GM12874 (cell line): Measurements from ENCODE around the gene PLEKHG4B.

Source experiments
- TF ChIP-seq, protein P1 (sequence below): IDR thresholded peaks from 2 replicates; pipeline ENCODE4 v1.5.1; 2011; ENCODE audit warnings: low read depth, mild to moderate bottlenecking, control low read depth, low read length, moderate library complexity; ENCODE audit not compliant: insufficient read depth

Gene PLEKHG4B

DNA sequence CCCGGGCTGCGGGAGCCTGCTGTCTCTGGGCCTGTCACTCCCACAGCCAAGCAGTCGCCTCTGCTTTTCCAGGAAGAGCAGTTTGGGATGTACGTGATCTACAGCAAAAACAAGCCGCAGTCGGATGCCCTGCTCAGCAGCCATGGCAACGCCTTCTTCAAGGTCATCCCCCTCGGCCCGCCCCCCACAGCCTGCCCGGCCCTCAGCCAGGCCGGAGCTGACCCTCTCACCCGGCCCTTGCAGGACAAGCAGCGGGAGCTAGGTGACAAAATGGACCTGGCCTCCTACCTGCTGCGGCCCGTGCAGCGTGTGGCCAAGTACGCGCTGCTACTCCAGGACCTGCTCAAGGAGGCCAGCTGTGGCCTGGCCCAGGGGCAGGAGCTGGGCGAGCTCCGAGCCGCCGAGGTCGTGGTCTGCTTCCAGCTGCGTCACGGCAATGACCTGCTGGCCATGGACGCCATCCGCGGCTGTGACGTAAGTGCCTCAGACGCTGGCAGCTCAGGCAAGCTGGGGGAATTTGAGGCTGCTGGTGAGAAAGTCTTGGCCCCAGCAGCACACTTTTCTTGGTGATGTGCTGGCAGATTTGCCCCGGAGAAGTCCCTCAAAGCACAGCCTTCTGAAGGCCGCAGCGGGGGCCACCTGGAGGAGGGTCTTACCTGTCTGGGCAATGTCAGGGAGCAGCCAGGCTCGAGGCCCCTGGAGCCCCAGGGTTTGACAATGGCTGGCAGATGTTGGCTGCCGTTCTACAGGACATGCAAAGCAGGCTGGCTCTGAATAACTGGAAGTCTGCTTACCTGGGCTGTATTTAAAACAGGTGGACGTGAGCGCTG, 79.2 kb downstream of the PLEKHG4B start:
- TF ChIP-seq, protein P1, sequence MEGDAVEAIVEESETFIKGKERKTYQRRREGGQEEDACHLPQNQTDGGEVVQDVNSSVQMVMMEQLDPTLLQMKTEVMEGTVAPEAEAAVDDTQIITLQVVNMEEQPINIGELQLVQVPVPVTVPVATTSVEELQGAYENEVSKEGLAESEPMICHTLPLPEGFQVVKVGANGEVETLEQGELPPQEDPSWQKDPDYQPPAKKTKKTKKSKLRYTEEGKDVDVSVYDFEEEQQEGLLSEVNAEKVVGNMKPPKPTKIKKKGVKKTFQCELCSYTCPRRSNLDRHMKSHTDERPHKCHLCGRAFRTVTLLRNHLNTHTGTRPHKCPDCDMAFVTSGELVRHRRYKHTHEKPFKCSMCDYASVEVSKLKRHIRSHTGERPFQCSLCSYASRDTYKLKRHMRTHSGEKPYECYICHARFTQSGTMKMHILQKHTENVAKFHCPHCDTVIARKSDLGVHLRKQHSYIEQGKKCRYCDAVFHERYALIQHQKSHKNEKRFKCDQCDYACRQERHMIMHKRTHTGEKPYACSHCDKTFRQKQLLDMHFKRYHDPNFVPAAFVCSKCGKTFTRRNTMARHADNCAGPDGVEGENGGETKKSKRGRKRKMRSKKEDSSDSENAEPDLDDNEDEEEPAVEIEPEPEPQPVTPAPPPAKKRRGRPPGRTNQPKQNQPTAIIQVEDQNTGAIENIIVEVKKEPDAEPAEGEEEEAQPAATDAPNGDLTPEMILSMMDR, result no peak

DNA sequence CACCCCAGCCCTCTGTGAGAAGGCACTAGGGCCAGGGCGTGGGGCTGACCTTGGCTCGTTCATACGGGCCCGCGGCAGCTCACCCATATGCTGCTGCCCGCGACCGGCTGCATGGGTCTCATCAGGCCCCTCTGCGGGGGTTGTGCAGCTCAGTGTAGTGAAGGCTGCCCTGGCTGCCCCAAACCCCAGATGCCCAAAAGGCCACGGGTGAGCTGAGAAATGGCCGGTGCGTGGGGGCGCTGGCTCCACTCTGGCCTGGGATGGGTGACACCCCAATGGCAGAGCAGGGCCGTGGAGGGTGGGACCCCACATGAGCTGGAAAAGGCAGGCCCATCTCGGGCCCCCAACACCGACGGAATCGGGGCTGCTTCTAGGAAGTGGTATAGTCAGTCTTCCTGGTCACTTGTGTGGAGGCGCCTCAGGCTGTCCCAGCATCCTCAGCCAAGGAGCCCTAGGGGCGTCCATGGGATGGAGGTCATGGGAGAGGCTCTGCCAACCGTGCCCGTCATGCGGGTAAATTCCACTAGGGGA, 79.9 kb downstream of the PLEKHG4B start:
- TF ChIP-seq, protein P1, result no peak

DNA sequence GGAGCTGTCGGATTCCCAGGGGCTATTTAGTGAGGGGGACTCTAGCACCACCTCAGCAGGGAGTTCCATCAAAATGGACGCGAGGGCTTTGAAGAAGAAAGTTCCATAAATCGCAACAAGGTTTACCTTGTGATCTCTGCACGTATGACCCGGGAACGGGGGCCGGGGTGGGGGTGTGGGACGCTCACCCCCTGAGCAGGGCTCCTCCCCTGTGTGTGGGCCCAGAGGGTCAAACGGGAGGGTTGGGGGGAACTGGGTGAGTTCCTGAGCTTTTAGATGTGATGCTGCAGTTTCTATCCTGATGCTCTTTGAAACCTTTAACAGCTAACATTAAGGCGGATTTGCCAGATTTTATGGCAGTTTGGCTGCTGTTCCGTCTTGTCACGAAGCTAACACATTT, 80.5 kb downstream of the PLEKHG4B start:
- TF ChIP-seq, protein P1, result no peak

DNA sequence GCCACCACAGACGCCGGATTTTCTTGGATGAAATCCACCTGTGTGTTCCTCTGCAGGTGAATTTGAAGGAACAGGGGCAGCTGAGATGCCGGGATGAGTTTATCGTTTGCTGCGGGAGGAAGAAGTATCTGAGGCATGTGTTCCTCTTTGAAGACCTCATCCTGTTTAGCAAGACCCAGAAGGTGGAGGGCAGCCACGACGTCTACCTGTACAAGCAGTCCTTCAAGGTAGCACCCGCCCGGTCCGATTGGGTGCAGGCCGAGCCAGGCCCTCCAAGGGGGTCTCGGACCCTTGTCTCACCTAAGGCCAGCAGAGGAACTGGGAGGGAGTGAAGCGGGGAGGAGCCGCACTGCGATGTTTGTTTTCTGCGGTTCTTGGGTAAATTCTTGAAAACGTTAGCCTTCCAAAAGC, 80.9 kb downstream of the PLEKHG4B start:
- TF ChIP-seq, protein P1, result no peak

DNA sequence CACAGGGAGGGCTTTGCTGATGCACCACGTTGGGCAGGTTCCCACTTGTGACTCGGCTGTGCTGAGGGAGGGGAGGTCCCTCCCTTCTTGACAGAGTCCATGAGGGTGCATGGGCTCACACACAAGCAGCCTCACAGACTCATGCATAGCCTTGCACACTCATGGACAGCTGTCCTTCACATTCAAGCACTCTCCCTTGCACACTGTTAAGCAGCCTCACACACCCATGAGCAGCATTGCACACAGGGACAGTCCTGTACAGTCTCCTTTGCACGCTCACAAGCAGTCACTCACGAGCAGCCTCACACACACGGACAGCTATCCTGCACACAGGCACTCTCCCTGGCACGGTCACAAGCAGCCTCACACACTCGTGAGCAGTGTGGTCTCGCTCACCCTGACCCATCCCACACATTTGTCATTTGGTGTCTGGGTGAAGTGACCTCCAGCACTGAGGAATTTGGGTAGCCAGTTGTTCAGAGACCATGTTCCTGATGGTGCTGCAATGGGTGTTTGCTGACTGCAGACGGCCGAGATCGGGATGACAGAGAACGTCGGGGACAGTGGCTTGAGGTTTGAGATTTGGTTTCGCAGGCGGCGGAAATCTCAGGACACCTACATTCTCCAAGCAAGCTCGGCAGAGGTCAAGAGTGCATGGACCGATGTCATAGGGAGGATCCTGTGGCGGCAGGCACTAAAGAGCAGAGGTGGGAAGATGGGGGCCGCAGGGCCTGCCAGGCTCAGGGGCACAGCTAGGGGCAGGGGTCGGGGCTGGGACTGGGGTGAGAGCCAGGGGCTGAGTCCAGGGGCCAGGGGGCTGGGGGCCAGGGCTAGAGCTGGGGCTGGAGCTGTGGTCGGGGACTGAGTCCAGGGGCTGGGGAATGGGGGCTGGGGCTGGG, 81.7 kb downstream of the PLEKHG4B start:
- TF ChIP-seq, protein P1, result no peak

DNA sequence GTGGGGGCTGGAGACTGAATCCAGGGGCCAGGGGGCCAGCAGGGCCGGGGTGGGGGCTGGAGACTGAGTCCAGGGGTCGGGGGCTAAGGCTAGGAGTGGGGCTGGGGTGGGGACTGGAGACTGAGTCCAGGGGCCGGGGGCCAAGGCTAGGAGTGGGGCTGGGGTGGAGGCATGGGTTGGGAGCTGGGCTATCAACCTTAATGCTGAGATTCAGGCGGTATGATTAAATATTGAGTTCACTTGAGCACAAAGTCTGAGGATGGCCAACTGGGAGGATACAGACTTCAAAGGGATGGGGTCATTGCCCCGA, 82.3 kb downstream of the PLEKHG4B start:
- TF ChIP-seq, protein P1, result no peak

DNA sequence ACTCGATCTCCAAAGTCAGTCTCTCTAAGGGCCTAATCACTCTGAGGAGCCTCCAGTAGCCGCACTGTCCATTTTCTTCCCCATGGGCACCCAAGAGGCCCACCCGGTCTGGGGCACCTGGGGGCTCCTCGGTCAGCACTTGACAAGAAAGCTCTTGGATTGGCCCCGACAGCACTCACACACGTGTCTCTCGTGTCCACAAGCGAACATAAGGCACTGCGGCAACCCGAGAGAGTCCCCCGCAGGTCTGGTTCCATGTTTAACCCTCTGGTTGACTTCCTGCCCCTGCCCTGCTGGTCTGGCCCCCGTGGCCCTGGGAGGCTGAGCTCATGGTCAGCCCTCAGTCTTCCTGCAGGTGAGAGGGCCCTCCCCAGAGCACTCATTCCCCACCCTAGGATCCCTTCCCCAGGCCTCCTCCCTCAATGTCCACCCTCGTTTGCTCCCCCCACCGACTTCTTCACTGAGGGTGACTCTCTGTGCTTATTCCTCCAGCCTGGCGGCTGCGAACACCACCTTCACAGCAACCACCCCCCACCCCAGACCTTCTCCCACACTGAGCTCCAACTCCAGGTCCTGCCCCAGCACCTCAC, 83.0 kb downstream of the PLEKHG4B start:
- TF ChIP-seq, protein P1, result no peak
